ENCODE data around the gene CYP46A1.
"Not testable (repeated sequence)": the region's sequence is repeated elsewhere in the genome, so short reads cannot be mapped to it uniquely, and the experiment has no call there.

Gene CYP46A1

DNA sequence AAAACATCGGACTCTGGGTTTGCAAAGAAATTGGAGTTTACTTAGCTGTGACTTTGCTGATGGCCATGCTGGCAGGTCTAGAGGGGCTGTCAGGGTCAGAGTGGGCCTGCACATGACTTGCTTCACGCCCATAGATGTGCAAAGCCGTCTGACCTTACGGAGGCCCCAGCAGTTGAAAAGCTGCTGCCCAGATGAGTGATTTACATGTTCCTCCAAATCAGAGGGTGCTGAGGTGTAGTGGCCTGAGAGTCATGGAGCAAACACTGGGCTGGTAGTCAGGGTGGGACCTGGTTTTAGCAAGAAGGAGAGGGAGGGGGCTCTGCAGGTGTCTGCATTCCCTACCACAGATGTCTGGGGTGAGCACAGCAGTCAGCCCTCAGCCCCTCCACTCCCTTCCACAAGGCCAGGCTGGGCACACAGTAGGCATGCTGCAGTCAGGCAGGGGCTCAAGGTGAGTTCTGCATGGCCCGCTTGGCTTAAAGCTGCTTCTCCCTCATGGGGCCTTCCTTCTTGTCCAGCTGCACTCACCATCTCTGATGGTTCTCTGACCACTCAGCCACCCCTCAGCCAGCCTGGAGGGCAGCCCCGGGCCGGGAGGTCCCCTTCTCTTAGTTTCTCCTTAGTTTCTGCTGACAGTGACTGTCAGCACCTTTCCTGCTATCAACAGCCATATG is 74.9 kb downstream of the CYP46A1 start:
- DNase-seq (ENCODE audit: low read depth): no peak

DNA sequence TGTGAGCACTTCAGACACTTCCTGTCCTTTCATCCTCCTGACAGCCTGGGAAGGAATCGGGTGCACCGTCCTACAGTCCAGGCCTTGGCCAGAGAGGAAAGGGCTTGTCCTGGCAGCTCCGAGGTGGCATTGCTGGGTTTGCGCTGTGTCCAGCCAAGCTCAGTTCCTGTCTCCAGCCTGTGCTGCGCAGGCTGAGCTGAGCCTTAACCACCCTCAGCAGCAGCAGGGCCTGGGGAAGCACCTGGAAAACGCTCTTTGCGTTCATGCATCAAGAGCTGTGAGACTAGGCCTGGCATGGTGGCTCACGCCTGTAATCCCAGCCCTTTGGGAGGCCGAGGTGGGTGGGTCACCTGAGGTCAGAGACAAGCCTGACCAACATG is 75.4 kb downstream of the CYP46A1 start:
- DNase-seq (ENCODE audit: low read depth): no peak

DNA sequence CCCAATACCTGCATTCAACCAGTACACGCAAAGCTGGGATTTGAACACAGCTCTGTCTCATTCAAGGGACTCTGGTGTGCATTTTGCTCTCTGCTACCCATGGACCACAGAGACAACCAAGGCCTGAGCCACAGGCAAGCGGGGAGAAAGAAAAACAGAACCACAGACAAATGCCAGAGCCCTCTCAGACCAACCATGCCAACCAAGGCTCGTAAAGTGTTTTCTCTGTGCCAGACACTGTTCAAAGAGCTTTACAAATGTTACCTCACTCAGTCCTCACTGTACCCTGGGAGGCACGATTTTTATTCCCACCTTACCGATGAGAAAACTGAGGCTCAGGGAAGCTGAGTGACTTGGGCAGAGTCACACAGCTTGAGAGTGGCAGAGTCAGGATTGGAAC is 76.7 kb downstream of the CYP46A1 start:
- no peak for DNase-seq (ENCODE audit: low read depth)

DNA sequence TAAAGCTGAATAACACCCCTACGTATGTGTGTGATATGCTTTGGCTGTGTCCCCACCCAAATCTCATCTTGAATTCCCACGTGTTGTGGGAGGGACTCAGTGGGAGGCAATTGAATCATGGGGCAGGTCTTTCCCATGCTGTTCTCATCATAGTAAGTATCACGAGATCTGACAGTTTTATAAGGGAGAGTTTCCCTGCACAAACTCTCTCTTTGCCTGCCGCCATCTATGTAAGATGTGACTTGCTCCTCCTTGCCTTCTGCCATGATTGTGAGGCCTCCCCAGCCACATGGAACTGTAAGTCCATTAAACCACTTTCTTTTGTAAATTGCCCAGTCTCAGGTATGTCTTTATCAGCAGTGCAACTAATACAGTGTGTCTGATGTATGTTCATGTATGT is 78.8 kb downstream of the CYP46A1 start:
- not testable (repeated sequence) for DNase-seq (ENCODE audit: low read depth)

DNA sequence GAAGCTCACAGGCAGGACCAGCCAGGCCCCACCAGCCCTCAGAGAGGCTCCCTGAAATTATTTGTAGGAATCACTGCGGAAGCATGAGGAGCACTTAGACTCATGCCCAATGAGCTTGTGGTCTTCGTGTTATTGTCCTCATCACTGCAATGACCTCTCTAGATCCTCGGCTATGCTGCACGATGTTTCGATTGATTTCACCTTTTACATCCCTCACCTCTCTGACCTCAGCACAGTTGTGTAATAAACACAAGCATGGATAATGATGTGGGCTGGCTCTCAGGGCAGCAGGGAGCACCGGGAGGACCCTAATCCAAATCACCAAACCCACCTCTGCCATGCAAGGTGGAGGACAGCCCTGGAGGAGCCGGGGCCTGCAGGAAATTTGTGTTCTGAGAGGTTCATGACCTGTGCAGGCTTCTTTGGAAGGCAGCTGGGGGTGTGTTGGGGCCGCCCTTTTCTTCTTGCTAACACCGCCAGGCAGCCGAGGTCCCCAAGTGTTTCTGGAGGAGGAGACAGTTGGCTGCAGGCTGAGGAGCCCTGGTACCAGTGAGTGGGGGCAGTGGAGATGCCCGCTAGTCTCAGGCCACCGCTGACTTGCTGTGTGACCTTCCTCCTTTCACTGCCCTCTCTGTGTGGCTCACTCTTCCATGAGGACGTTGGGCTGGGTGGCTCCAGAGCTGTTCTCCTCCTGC is 79.6 kb downstream of the CYP46A1 start:
- no peak for DNase-seq (ENCODE audit: low read depth)

GRCh38 chr14:99764222-99764706 is 80.2 kb downstream of the CYP46A1 start:
- no peak for DNase-seq (ENCODE audit: low read depth)

- no peak for DNase-seq (ENCODE audit: low read depth)
These were observed 84.3 kb downstream of the CYP46A1 start for GRCh38 chr14:99768381-99768780.

GRCh38 chr14:99769123-99769522 is 85.0 kb downstream of the CYP46A1 start:
- DNase-seq (ENCODE audit: low read depth): no peak

- no peak for DNase-seq (ENCODE audit: low read depth)
These were observed 85.7 kb downstream of the CYP46A1 start for GRCh38 chr14:99769799-99770198.

DNA sequence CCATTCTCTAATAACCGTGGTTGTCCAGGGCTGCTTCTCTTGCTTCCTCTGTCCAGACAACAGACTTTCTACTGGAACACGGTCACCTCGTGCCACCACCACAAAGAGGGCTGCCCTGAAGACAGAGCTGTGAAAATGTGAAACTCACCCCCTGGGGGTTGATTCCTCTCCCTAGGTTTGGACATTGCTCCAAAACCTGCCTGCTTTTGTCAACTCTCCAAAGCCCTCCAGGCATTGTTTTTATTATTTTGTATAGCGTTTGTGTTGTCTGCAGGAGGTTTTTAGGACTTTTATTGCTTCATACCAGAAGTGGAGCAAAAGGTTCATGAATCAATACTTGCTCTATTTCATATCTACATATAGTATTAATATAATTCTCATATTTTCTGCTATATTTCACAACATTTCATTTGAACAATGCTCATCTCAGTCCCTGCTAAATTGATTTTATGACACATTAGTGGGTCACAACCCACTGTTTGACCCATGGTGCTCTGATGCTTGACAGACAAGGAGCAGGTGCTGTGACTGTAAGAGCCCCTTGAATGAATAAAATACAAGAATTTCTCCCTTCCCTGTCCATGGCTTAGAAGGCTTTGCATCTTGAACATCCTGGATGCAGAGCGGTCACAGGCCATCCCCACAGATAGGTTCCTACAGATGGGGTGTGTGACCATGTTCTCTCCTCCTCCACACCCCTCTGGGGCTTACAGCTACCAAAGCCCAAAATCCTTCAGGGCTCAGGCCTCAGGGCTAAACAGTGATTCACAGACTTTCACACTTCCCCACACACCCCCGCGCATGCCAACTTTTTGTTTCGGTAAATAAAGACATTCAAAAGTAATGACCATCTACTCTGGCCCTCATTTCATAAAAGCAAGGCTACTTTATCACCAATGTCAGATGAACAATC is 88.5 kb downstream of the CYP46A1 start:
- DNase-seq (ENCODE audit: low read depth): no peak

- no peak for DNase-seq (ENCODE audit: low read depth)
These were observed 89.7 kb downstream of the CYP46A1 start for GRCh38 chr14:99773521-99774497.

DNA sequence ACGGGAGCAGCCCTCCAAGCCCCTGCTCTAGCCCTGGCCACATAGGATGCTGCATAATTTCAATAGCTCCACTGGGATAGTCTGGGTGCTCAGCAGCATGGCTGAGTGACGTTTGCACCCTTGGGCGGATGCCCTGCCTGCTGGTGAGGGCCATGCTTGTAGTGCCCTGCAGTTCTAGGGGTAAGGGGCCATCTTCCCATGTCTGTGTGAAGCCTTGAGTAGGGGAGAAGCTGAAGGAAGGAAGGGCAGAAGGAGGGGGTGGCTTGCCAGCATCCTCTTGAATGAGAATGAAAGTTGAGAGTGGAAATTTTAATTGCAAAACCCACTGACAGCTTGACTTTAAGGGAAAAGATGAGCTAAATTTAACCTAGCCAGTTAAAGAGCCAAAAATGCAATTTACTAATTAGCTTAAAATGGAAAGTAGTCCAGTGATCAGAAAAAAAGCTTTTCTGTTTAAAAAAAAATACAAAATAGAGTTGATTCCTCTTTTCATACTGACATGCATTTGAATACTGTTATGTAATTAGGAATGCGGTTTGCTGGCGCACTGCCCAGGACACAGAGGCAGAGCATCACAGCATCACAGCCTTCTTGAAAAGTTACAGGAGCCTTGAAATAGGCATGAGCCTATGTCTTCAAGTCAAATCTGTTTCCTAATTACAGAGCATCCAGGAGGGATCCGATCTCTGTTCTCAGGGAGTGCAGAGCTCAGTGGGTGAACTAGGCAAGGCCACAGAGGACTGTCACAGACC is 90.6 kb downstream of the CYP46A1 start:
- DNase-seq (ENCODE audit: low read depth): no peak

- no peak for DNase-seq (ENCODE audit: low read depth)
These were observed 91.3 kb downstream of the CYP46A1 start for GRCh38 chr14:99775351-99775750.

Data from stimulated activated CD8-positive, alpha-beta memory T cell treated with anti-CD3 and anti-CD28 coated beads, Interleukin-12 subunit alpha, Interleukin-12 subunit beta, amount 100 ng/mL, for 1 hour (primary cell).